ENCODE results near the gene OIT3. TPM values are rescaled to one million over a fixed set of nuclear protein-coding genes. Genes with fewer than 3 reads are reported as not detected.

OIT3 gene
- total and polyA plus RNA-seq, 4 donors: 0.08 to 0.49 (median 0.28) TPM; not detected in 1

DNA sequence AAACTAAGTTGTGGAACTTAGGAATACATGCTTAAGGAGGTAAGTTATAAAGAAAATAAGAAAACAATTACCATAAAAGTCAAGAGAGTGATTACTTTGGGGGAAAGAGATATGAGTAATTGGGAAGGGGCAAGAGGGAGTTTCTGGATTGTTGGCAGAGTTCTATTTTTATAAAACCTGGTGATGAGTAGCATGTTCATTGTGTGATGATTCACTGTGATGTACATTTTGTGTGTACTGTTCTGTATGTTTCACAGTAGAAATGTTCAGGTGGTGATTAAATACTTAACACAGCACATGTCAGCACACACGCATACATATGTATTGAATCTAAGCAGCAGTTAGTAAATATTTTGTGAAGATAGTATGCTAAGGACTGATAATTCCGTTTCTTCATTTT, 9.7 kb upstream of the OIT3 start:
- H3K9me3 ChIP-seq (ENCODE audit: control insufficient read depth in 4 of 4, insufficient read depth in 3 of 4, low read length in 3 of 4): no peaks in the 10 kb centered on the region
- no peak overlapping the region for H3K9ac ChIP-seq (ENCODE audit: insufficient read depth in 1 of 2, low read length in 2 of 2)
- H3K4me1 ChIP-seq (ENCODE audit: control insufficient read depth in 5 of 5, insufficient read depth in 5 of 5, low read length in 5 of 5): peaks cover 0 to 7% (median 0%) of the 10 kb centered on the region in 5 donors
- H3K4me3 ChIP-seq: no peak overlapping the region
- 89 to 95% methylated on average over 2 of the region's 2 CpGs for WGBS, 2 donors
- H3K36me3 ChIP-seq (ENCODE audit: control insufficient read depth in 4 of 4, insufficient read depth in 4 of 4, low read length in 4 of 4): peaks cover 6 to 11% (median 7%) of the 10 kb centered on the region in 4 donors
- DNase-seq (no peak), ATAC-seq (ENCODE audit: insufficient read depth, low FRiP score) (no peak)
- no peak for TF ChIP-seq CTCF (IDR thresholded peaks at IDR 0.05; ENCODE audit: control extremely low read depth, extremely low read depth)
- H3K27me3 ChIP-seq (ENCODE audit: control insufficient read depth in 3 of 3, insufficient read depth in 3 of 3, low read length in 2 of 3): no peaks in the 10 kb centered on the region
- H3K27ac ChIP-seq (ENCODE audit: low read depth in 1 of 2, low read length in 1 of 2): no peak overlapping the region

DNA sequence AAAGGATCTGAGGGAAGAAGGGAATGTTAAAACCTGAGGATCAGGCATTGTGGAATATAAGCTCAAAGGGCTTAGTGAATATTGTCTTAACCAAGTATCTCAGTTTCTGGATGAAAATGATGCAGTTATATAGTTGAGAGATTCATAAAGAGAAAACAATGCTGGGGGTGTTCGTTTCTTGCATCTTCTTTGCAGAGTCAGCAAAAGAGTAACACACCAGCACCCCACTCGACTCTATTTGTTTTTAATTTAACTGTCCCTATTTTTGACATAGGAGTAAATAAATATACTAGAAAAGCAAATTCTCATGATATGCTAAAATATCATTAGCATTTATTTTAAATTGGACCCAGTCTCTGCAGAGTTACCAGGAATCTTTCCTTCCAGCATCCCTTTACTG, 7.6 kb upstream of the OIT3 start:
- Histone ChIP-seq H3K27me3 (ENCODE audit: control insufficient read depth in 3 of 3, insufficient read depth in 3 of 3, low read length in 2 of 3) (no peaks in the 10 kb centered on the region), H3K27ac (ENCODE audit: low read depth in 1 of 2, low read length in 1 of 2) (no peak overlapping the region), H3K4me1 (ENCODE audit: control insufficient read depth in 5 of 5, insufficient read depth in 5 of 5, low read length in 5 of 5) (peaks cover 0 to 11% (median 0%) of the 10 kb centered on the region in 5 donors), H3K36me3 (ENCODE audit: control insufficient read depth in 4 of 4, insufficient read depth in 4 of 4, low read length in 4 of 4) (peaks cover 4 to 11% (median 7%) of the 10 kb centered on the region in 4 donors), H3K9ac (ENCODE audit: insufficient read depth in 1 of 2, low read length in 2 of 2) (no peak overlapping the region), H3K9me3 (ENCODE audit: control insufficient read depth in 4 of 4, insufficient read depth in 3 of 4, low read length in 3 of 4) (peaks cover 0 to 2% (median 0%) of the 10 kb centered on the region in 4 donors), H3K4me3 (no peak overlapping the region)
- DNase-seq: no peak
- no peak for TF ChIP-seq CTCF (IDR thresholded peaks at IDR 0.05; ENCODE audit: control extremely low read depth, extremely low read depth)
- no peak for ATAC-seq (ENCODE audit: insufficient read depth, low FRiP score)
- 88 to 90% methylated on average over 2 of the region's 2 CpGs for WGBS, 2 donors

DNA sequence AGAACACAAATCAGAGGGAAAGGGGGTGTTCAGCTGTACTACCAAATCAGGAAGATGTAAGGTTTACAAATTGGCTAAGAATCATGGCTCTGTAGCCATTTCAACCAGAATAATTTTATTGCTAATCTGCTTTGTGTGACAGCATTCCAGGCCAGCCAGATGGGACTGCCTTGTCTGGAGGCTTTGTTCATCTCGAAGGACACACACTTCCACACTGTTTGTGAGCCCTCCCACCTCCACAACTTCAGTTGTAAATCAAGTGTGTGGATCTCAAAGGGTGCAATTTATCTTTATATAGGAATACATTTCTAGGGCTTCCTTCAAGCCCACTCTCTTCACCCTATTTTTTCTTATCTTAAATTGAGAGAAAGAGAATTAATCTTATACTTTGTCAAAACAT, 6.9 kb upstream of the OIT3 start:
- H3K9ac ChIP-seq (ENCODE audit: insufficient read depth in 1 of 2, low read length in 2 of 2): no peak overlapping the region

More for the DNA sequence above, 6.9 kb upstream of the OIT3 start:
- Histone ChIP-seq H3K4me3 (no peak overlapping the region), H3K36me3 (ENCODE audit: control insufficient read depth in 4 of 4, insufficient read depth in 4 of 4, low read length in 4 of 4) (peaks cover 4 to 11% (median 7%) of the 10 kb centered on the region in 4 donors), H3K4me1 (ENCODE audit: control insufficient read depth in 5 of 5, insufficient read depth in 5 of 5, low read length in 5 of 5) (peaks cover 0 to 11% (median 0%) of the 10 kb centered on the region in 5 donors), H3K27ac (ENCODE audit: low read depth in 1 of 2, low read length in 1 of 2) (no peak overlapping the region), H3K9me3 (ENCODE audit: control insufficient read depth in 4 of 4, insufficient read depth in 3 of 4, low read length in 3 of 4) (peaks cover 0 to 2% (median 0%) of the 10 kb centered on the region in 4 donors), H3K27me3 (ENCODE audit: control insufficient read depth in 3 of 3, insufficient read depth in 3 of 3, low read length in 2 of 3) (no peaks in the 10 kb centered on the region)
- TF ChIP-seq CTCF (IDR thresholded peaks at IDR 0.05; ENCODE audit: control extremely low read depth, extremely low read depth): no peak
- WGBS, 2 donors: 66 to 73% methylated on average over 1 of the region's 1 CpG
- DNase-seq (no peak), ATAC-seq (ENCODE audit: insufficient read depth, low FRiP score) (no peak)
